Activated T-cell treated with anti-CD3 and anti-CD28 coated beads, Interleukin-2, amount 50 U/mL, for 24 hours (primary cell): ENCODE data around the gene UBE2Q2.

Source experiments
- DNase-seq: peaks from one replicate; pipeline ENCODE4 v3.0.0-alpha.2; 2020
- H3K27ac Mint-ChIP-seq: 2 replicates; pipeline ENCODE4 v1.8.0; 2020; ENCODE audit warnings: mild to moderate bottlenecking, mixed read lengths
- H3K27me3 Mint-ChIP-seq: 2 replicates; pipeline ENCODE4 v1.8.0; 2020; ENCODE audit warnings: mixed read lengths
- H3K36me3 Mint-ChIP-seq: 2 replicates; pipeline ENCODE4 v1.8.0; 2020; ENCODE audit warnings: low read depth, mixed read lengths
- H3K4me1 Mint-ChIP-seq: 2 replicates; pipeline ENCODE4 v1.8.0; 2020; ENCODE audit warnings: low read depth, mixed read lengths
- H3K4me3 Mint-ChIP-seq: 2 replicates; pipeline ENCODE4 v1.8.0; 2020; ENCODE audit warnings: mild to moderate bottlenecking, moderate library complexity, mixed read lengths
- H3K9me3 Mint-ChIP-seq: 2 replicates; pipeline ENCODE4 v1.8.0; 2020; ENCODE audit warnings: mixed read lengths

Gene UBE2Q2

GRCh38 chr15:75815811-75816719, 27.2 kb upstream of the UBE2Q2 start:
- peaks cover 14% of the 10 kb centered on the region for H3K4me1 Mint-ChIP-seq
- H3K36me3 Mint-ChIP-seq = no peaks in the 10 kb centered on the region
- no peak for DNase-seq
- no peaks in the 10 kb centered on the region for H3K27me3 Mint-ChIP-seq
- H3K9me3 Mint-ChIP-seq = no peaks in the 10 kb centered on the region
- H3K27ac Mint-ChIP-seq = no peak overlapping the region
- H3K4me3 Mint-ChIP-seq = no peak overlapping the region

DNA sequence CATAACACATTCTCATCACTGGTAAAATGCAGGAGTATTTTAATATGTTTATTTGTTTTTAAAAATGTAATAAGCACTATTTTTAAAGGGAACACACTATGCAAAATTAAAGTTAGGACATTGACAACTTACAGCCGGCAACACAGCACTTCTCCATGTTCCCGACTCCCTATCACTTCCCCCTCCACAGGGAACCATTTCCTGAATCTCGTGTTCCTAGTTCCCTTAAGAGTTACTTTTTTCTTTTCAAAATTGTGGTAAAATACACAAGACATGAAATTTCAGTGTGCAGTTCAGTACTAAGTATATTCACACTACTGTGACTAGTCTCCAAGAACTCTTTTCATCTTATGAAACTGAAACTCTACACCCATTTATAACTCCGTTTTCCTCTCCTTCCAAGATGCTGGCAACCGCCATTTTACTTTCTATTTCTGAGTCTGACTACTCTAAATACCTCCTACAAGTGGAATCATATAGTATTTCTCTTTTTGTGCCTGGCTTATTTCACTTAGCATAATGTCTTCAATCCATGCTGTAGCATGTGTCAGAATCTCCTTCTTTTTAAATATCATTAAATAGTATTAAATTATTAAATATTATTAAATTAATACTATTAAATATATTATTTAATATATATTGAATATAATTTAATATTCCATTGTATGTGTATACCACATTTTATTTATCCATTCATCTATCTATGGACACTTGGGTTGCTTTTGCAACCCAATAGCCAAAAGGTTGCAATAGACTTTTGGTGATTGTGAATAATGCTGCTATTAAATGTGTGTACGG, 25.9 kb upstream of the UBE2Q2 start:
- H3K27ac Mint-ChIP-seq = no peak overlapping the region
- no peaks in the 10 kb centered on the region for H3K36me3 Mint-ChIP-seq
- H3K4me3 Mint-ChIP-seq = no peak overlapping the region
- no peaks in the 10 kb centered on the region for H3K9me3 Mint-ChIP-seq
- no peaks in the 10 kb centered on the region for H3K27me3 Mint-ChIP-seq
- H3K4me1 Mint-ChIP-seq = peaks cover 14% of the 10 kb centered on the region
- DNase-seq = no peak

GRCh38 chr15:75820206-75820605, 23.0 kb upstream of the UBE2Q2 start:
- H3K27me3 Mint-ChIP-seq = no peaks in the 10 kb centered on the region
- H3K36me3 Mint-ChIP-seq = no peaks in the 10 kb centered on the region
- H3K4me1 Mint-ChIP-seq = peaks cover 14% of the 10 kb centered on the region
- no peak overlapping the region for H3K4me3 Mint-ChIP-seq
- H3K27ac Mint-ChIP-seq = no peak overlapping the region
- no peaks in the 10 kb centered on the region for H3K9me3 Mint-ChIP-seq
- DNase-seq = no peak

DNA sequence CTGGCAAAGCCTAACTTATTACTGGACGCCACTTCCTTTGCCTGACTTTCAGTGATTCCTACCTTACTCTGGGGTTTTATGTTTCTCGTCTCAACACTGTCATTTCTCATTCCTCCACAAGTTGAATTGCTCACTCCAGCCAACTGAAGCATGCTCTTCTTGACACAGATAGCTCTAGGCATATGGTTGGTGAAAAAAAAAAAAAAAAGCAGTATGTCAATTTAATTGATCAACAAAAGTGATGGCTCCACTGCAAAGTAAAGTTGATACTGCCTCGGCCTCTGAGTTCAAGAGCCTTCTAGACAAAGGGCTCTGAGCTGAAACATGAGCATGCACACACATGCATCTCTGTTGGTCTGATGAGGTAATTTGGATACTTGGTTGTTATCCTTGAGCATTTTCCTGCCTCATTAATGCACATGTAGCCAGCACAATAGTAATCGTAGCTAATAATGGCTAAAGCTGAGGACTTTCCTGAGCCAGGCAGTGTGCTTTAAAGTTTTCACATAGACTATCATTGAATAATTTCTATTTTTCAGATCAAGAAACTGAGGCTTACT, 21.4 kb upstream of the UBE2Q2 start:
- Mint-ChIP-seq H3K9me3 (no peaks in the 10 kb centered on the region), H3K36me3 (no peaks in the 10 kb centered on the region), H3K27me3 (no peaks in the 10 kb centered on the region), H3K27ac (no peak overlapping the region), H3K4me3 (no peak overlapping the region), H3K4me1 (peaks cover 6% of the 10 kb centered on the region)
- no peak for DNase-seq

GRCh38 chr15:75822685-75823278, 20.5 kb upstream of the UBE2Q2 start:
- H3K4me3 Mint-ChIP-seq = no peak overlapping the region
- no peaks in the 10 kb centered on the region for H3K4me1 Mint-ChIP-seq
- no peaks in the 10 kb centered on the region for H3K27me3 Mint-ChIP-seq
- no peaks in the 10 kb centered on the region for H3K36me3 Mint-ChIP-seq
- H3K27ac Mint-ChIP-seq = no peak overlapping the region
- no peaks in the 10 kb centered on the region for H3K9me3 Mint-ChIP-seq
- DNase-seq = no peak

DNA sequence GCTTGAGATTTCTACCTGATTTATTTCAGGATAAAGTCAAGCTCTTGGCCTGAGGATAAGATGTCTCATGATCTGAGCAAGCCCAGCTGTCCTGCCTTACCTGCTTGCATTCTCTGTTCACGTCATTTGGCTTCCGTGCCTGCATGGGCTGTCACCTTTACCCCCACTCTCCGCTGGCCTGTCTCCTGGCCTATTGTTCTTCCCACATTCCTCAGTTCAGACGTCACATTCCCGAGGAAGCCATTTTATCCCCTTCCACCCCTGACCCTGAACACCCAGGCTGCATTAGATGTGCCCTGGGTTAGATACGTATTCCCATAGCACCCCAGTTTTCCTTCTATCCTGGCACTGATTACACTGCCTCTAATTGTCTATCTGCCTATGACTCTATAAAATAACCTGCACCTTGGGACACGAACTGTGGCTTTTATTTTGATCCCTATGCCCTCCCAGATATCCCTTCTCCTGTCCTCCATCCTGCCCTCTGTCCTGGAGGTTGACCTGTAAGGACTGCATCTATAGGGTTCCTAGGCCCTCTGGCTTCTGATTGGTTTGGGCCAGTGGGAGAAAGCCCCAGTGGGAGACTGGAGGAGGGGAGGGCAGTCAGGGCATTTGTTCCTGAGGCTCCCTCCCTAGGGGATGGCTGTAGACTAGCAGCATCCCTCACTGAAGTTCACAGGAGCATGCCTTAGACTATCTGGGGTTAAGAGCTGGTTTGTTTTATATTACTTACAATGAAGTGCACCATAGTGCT, 19.2 kb upstream of the UBE2Q2 start:
- Mint-ChIP-seq H3K27ac (no peak overlapping the region), H3K9me3 (no peaks in the 10 kb centered on the region), H3K36me3 (no peaks in the 10 kb centered on the region), H3K27me3 (no peaks in the 10 kb centered on the region), H3K4me3 (no peak overlapping the region), H3K4me1 (no peaks in the 10 kb centered on the region)
- no peak for DNase-seq

- H3K27ac Mint-ChIP-seq = no peak overlapping the region
- no peaks in the 10 kb centered on the region for H3K4me1 Mint-ChIP-seq
- H3K4me3 Mint-ChIP-seq = no peak overlapping the region
- H3K9me3 Mint-ChIP-seq = no peaks in the 10 kb centered on the region
- H3K36me3 Mint-ChIP-seq = no peaks in the 10 kb centered on the region
- DNase-seq = no peak
- H3K27me3 Mint-ChIP-seq = no peaks in the 10 kb centered on the region
These were observed 15.6 kb upstream of the UBE2Q2 start for GRCh38 chr15:75827691-75828090.

DNA sequence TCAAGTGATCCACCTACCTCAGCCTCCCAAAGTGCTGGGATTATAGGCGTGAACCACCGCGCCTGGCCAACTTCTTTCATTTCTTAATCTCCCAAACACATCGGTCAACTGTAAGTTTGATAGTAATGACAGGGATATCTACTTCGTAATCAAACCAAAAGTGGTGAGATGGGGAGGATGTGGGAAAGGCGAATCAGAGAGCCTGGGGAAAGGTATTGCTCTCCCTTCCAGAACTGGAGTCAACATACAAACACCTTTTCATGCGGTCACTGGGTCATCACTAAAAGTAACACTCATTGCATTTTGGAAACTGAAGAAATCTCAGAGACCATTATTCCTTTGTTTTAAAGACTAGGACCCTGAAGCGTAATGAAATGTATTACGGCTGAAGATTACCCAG, 14.8 kb upstream of the UBE2Q2 start:
- Mint-ChIP-seq H3K4me3 (no peak overlapping the region), H3K4me1 (no peaks in the 10 kb centered on the region), H3K27me3 (no peaks in the 10 kb centered on the region), H3K36me3 (no peaks in the 10 kb centered on the region), H3K9me3 (no peaks in the 10 kb centered on the region), H3K27ac (no peak overlapping the region)
- DNase-seq = no peak

- Mint-ChIP-seq H3K36me3 (no peaks in the 10 kb centered on the region), H3K27ac (no peak overlapping the region), H3K4me1 (no peaks in the 10 kb centered on the region), H3K27me3 (no peaks in the 10 kb centered on the region), H3K4me3 (no peak overlapping the region), H3K9me3 (no peaks in the 10 kb centered on the region)
- no peak for DNase-seq
These were observed 12.1 kb upstream of the UBE2Q2 start for GRCh38 chr15:75830910-75831805.

GRCh38 chr15:75831806-75832102, 11.5 kb upstream of the UBE2Q2 start:
- no peak overlapping the region for H3K27ac Mint-ChIP-seq
- H3K27me3 Mint-ChIP-seq = no peaks in the 10 kb centered on the region
- no peaks in the 10 kb centered on the region for H3K9me3 Mint-ChIP-seq
- H3K36me3 Mint-ChIP-seq = no peaks in the 10 kb centered on the region
- peaks cover 2% of the 10 kb centered on the region for H3K4me1 Mint-ChIP-seq
- H3K4me3 Mint-ChIP-seq = no peak overlapping the region
- DNase-seq = no peak

GRCh38 chr15:75832114-75832513, 11.1 kb upstream of the UBE2Q2 start:
- Mint-ChIP-seq H3K4me3 (no peak overlapping the region), H3K27me3 (no peaks in the 10 kb centered on the region), H3K27ac (no peak overlapping the region), H3K4me1 (peaks cover 2% of the 10 kb centered on the region), H3K36me3 (no peaks in the 10 kb centered on the region), H3K9me3 (no peaks in the 10 kb centered on the region)
- DNase-seq = no peak

DNA sequence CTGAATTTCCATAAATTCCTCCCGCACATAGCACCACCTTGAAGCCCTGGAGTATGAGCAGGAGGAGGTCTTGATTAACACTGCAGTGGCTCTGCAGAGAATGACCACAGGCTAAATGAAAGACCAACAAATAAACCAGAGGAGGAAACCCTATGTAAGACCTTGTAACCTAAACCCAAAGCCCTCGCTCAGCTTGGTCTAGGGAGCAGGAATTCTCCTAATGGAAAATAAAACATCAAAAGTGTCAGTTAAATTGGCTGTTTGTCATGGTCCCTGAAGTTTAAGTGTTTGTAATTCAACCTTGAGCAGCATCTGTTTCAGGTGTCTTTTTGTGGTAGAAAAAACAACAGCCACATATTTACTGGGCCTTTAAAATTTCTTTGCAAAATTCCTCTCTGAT, 9.2 kb upstream of the UBE2Q2 start:
- Mint-ChIP-seq H3K27me3 (no peaks in the 10 kb centered on the region), H3K9me3 (no peaks in the 10 kb centered on the region), H3K4me1 (peaks cover 2% of the 10 kb centered on the region), H3K4me3 (no peak overlapping the region), H3K36me3 (no peaks in the 10 kb centered on the region), H3K27ac (no peak overlapping the region)
- no peak for DNase-seq
